SKM-1 treated with dmso at 0.1 percent for 144 hours (cell line): ENCODE data around the gene ASPN.

Experiments used
- DNase-seq: peaks from one replicate; lab custom pipeline; 2025; ENCODE audit not compliant: unreplicated experiment; lab: John Stamatoyannopoulos, UW

Gene ASPN

DNA sequence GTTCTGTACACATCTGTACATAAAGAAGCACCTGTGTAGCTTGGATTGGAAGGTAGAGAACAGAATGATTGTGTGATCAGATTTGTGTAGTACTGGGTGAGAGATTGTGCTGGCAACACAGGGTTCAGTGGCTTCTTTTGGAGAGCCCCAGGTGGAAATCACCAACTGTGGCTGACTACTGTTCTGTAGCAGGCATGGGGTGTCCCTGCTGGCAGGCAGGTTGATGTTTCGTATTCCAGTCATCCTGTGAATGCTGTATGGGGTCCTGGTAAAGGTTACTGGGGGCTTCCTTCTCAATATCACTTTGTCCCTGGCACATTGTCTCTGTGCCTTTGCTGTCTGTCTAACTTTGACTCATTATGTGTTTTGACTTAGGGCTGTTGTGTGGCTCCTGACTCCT is 5.3 kb downstream of the ASPN start:
- no peak for DNase-seq

DNA sequence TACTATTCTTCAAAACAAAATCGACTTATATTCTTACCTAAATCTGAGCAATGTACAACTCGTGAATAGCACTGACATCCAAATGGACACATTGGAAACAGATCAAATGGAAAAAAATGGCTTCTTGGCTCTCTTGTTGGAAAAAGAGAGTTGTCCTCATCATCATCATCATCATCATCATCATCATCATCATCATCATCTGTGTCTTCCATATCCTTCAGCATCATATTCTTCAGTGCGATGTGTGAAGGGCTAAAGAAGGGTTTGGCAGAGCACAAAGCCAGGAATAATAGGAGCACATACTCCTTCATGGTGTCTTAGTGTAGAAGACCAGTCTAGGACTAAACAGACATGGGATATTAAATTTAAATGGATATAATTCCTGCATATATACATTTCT is 7.7 kb downstream of the ASPN start:
- no peak for DNase-seq

DNA sequence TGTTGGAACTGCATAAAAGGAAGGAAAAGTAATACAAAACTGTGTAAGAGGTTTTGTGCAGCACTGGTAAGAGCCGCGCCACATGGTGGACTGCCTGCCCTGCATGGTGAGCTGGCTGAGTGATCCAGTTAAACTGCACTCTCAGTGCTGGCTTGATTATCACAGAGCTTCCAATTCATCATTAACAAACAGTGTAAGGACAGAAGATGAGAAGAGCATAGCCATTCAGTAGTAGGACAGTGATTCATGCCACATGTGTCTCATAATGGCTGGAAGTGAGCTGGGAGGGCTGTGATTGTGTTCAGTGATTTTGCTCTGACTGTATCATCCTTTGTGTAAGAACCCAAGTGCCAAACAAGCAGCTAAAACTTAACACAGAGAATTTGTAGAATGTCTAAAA is 14.1 kb downstream of the ASPN start:
- DNase-seq: no peak

DNA sequence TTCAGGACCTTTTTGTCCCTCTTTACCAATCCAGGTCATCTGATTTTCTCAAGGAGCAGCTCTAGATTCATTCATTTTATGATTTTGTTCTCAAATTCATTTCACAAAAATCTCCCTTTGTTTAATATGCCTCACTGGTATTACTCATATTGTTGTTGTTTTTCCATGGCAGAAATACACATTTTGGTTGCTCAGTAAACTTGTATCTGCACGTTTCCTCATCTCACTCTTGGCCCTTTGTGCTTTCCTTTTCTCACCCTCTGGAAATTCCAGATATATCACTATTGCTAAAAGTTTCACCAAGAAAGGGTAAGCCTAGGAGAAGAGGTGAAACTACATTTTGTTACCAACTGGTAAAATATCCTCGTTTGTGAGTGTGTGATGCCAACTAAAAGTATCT is 14.8 kb downstream of the ASPN start:
- DNase-seq: no peak

- no peak for DNase-seq
Observed at GRCh38 chr9:92467041-92467440, 15.3 kb downstream of the ASPN start.

GRCh38 chr9:92463984-92464383 is 18.3 kb downstream of the ASPN start:
- no peak for DNase-seq

DNA sequence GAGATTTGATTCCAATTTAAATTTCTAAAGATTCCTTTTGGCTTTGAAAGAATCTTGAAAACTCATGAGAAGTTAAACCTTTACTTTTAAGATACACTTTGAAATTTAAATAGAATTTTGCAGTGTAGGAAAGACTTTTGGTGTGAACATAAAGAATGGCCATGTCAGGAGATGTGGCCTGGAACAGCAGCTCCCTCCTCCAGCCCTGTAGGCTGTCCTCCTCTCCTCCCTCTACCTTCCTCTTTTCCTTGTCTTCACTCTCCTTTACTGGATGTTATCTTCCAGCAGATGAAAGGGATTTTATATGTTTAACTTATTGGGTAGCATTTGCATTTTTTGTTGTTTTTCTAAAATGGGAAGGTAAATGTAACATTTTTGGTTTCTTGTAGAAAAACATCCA is 18.9 kb downstream of the ASPN start:
- DNase-seq: no peak

DNA sequence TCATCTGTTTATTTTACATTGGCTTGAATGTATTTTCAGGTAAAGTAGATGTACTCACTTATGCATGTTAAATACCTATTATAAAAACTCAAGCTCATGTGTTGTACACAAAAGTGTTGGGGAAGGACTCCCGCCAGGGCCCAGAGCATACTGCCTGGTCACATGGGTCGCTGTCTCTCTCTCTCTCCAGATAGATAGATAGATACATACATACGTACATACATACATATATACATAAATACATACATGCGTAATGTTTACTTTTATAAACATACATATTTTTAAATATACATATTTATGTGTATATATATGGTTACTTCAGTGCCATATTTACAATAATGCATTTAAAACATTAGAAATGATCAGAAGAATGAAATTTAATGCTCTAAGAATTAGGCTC is 24.7 kb downstream of the ASPN start:
- no peak for DNase-seq

DNA sequence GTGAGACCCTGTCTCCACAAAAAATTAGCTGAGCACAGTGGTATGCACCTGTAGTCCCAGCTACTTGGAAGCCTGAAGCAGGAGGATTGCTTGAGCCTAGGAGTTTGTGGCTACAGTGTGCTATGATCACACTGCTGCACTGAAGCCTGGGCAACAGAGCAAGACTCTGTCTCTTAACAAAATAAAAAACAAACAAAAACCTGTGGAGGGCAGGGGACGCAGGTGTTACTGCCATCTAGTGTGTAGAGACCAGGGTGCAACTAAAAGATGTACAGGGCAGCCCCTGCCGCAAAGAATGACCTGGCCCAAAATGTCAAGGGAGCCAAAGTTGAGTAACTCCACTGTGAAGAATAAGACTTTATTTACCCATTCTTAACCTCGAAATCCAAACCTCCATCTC is 27.1 kb downstream of the ASPN start:
- DNase-seq: no peak

DNA sequence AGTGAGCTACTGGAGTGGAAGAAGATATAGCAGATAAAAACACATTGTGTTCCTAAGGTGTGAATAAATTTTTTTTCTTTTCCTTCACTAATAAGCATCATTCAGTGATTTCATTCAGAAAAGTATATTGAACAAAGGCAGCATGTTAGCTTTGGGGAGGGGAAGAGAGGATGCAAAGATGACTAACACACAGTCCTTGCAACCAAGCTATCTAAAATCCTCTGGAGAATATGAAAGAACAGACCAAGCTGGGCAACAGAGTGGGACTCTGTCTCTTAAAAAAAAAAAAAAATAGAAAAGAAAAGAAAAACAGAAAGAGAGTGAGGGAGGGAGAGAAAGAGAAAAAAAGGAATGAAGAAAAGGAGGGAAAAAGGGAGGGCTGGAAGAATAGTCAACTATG is 35.8 kb downstream of the ASPN start:
- DNase-seq: no peak

GRCh38 chr9:92444841-92445240 is 37.5 kb downstream of the ASPN start:
- DNase-seq: no peak

GRCh38 chr9:92440751-92441046 is 41.6 kb downstream of the ASPN start:
- no peak for DNase-seq

DNA sequence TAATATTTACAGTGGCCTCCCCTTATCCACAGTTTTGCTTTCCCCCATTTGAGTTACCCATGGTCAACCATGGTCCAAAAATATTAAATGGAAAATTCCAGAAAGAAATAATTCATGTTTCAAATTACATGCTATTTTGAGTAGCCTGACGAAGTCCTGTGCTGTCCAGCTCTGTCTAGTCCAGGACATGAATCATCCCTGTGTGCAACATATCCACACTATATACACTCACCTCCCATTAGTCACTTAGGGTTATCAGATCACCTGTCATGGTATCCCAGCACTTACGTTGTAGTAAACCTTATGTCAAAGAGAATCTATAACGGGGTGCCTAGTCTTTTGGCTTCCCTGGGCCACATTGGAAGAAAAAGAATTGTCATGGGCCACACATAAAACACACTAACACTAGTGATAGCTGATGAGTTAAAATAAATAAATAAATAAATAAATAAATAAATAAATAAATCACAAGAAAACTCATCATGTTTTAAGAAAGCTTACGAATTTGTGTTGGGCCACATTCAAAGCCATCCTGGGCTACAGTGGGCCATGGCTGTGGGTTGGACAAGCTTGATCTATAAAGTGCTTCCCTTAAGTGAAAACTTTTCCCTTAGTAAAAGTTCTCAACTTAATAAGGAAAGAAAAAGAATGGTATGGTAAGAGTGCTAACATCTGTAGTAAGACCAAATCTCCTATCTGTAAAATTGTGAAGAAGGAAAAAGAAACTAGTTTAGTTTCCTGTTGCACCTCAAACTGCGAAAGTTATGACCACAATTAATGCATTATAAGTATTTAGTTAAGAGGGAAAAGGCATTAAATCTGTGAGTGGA is 42.2 kb downstream of the ASPN start:
- DNase-seq: no peak

- DNase-seq: no peak
Observed at GRCh38 chr9:92438900-92439526, 43.3 kb downstream of the ASPN start.

DNA sequence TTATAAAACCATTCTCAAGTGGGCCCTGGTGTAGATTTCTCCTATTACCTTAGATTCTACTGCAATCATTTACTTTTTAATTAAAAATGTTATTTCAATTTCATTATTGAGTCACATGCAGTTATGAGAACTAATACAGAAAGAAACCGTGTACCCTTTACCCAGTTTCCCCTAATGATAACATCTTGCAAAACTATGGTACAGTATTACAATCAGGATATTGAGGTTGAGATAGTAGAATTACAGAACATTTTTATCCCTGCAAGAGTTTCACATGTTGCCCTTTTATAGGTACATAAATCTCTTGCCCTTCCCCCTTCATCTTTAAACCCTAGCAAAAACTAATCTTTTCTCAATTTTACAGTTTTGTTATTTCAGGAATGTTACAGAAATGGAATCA is 47.0 kb downstream of the ASPN start:
- no peak for DNase-seq

DNA sequence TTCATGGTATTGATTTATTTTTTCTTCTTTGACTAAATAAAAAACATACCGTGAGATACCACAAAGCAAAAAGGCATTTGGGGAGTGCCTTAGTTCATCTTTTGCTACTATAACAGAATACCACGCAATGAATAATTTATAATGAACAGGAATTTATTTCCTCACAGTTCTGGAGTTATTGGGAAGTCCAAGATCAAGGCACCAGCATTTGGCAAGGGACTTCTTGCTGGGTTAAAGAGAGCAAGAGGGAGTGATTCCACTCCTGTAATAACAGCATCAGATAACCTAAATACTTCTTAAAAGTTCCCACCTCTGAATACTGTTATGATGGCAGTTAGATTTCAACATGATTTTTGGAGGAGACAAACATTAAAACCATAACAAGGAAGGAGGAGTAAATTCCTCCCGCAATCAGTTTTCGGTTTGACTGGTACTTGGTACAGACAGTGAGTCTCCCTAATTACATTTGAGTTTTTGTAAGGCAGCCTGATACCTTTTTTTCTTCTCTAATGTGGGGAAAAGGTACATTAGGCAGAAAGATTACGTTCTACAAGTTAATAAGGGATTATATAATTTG is 49.2 kb downstream of the ASPN start:
- DNase-seq: no peak

- no peak for DNase-seq
Observed at GRCh38 chr9:92432350-92432749, 50.0 kb downstream of the ASPN start.

DNA sequence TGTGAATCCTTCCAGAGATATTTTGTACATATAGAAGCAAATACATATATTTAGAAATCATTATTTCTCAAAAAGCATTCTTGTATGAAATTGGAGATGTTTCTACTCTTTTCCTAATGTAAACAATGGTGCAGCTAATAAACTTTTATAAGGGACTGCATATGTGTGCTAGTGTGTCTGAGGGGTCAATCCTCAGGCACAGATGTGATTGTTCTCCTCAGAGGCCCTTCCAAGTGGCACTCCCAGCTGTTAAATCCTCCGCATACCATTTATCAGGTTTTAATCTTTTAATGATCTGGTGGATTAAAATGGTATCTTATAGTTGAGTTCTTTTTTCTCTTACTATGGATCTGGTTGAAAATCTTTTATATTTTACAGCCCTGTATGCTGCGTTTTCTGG is 52.5 kb downstream of the ASPN start:
- DNase-seq: no peak

DNA sequence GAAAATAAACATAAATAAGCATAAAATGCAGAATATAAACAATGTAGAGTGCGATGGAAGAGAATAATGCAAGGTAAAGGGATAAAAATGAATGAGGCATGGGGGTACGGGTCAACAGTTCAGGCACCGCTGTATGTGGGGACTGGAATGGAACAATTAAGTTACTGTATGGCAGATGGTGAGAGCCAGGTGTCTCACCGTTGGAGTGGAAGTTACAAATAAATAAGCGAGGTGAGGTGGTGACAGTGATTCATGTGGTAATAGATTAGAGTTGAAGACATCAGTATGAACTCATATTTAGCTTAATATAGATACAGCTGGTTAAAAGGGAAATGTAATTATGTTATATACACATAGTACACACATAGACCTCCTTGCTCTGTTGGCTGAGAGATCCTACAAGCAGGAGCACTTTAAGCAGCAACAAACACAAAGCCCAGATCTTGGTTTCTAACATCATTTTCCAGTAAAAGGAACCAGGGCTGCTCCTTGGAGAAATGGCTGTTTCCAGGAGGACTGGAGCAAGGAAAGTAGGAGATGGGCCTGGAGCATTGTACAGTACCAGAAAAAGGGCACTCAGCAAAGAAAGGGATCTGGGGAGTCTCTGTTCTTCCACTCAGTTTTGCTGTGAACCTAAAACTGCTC is 55.7 kb downstream of the ASPN start:
- no peak for DNase-seq

GRCh38 chr9:92425474-92425873 is 56.8 kb downstream of the ASPN start:
- no peak for DNase-seq

DNA sequence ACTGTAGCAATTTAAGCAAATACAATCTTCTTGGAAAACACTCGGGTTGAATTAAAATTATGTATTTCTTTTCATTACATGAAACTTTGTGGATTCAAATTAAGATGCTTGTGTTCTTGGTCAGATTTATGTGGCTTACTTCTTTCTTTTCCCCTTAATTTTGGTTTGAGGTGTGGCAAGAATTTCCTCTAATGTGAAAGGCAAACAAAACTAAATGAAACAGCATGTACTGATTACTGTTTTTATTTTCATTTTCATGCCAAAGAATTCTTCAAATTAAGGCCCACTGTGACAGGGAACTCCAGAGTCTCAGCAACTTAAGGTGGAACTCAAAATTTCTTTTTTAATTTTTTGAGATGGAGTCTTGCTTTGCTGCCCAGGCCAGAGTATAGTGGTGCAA is 58.0 kb downstream of the ASPN start, which contains the start of gene OMD:
TSS of gene OMD (minus strand) at position 132 of the 400 bp plus-strand sequence. CDS start 6,913 bp downstream, outside the sequence.
- no peak for DNase-seq

GRCh38 chr9:92423612-92424011 is 58.7 kb downstream of the ASPN start:
- no peak for DNase-seq
